ENCODE results near the gene RIOK1.

RIOK1 gene

DNA sequence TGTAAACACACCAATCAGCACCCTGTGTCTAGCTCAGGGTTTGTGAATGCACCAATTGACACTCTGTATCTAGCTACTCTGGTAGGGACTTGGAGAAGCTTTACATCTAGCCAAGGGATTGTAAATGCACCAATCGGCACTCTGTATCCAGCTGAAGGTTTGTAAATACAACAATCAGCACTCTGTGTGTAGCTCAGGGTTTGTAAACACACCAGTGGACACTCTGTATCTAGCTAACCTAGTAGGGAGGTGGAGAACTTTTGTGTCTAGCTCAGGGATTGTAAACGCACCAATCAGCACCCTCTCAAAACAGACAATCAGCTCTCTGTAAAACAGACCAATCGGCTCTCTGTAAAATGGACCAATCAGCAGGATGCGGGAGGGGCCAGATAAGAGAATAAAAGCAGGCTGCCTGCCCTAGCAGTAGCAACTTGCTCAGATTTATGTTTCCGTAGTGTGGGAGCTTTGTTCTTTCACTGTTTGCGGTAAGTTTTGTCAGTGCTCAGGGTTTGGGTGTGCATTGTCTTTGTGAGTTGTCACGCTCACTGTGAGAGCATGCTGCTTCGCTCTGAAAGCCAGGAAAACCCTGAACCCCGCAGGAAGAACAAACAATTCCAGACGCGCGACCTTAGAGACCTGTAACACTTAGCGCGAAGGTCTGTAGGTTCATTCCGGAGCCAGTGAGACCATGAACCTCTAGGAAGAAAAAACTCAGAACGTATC, 37.0 kb downstream of the RIOK1 start:
- Histone ChIP-seq H3K27me3 (ENCODE audit: insufficient read depth, low read length, poor library complexity, severe bottlenecking) (no peaks in the 10 kb centered on the region), H3K4me3 (ENCODE audit: low read length, poor library complexity, severe bottlenecking) (no peak overlapping the region), H3K4me1 (ENCODE audit: insufficient read depth, low read length, poor library complexity, severe bottlenecking) (no peaks in the 10 kb centered on the region), H3F3A (ENCODE audit: low read depth) (no peaks in the 10 kb centered on the region), H3K79me2 (ENCODE audit: insufficient read depth, low read length) (no peaks in the 10 kb centered on the region), H3K9me2 (replicated peaks; ENCODE audit: low read depth, low read length) (no peaks in the 10 kb centered on the region), H3K4me2 (ENCODE audit: low read depth, low read length, poor library complexity, severe bottlenecking) (no peak overlapping the region), H3K9me3 (ENCODE audit: insufficient read depth, low read depth, low read length) (no peaks in the 10 kb centered on the region), H2AFZ (ENCODE audit: low read length) (no peak overlapping the region), H3K36me3 (ENCODE audit: insufficient read depth, low read length) (no peaks in the 10 kb centered on the region), H3K9ac (ENCODE audit: low read depth, low read length, poor library complexity, severe bottlenecking) (no peak overlapping the region), H4K20me1 (ENCODE audit: insufficient read depth, low read length, poor library complexity, severe bottlenecking) (no peaks in the 10 kb centered on the region)
- TF ChIP-seq EZH2phosphoT487 (IDR thresholded peaks at IDR 0.05; ENCODE audit: borderline replicate concordance): no peak
- TF ChIP-seq, protein P1, sequence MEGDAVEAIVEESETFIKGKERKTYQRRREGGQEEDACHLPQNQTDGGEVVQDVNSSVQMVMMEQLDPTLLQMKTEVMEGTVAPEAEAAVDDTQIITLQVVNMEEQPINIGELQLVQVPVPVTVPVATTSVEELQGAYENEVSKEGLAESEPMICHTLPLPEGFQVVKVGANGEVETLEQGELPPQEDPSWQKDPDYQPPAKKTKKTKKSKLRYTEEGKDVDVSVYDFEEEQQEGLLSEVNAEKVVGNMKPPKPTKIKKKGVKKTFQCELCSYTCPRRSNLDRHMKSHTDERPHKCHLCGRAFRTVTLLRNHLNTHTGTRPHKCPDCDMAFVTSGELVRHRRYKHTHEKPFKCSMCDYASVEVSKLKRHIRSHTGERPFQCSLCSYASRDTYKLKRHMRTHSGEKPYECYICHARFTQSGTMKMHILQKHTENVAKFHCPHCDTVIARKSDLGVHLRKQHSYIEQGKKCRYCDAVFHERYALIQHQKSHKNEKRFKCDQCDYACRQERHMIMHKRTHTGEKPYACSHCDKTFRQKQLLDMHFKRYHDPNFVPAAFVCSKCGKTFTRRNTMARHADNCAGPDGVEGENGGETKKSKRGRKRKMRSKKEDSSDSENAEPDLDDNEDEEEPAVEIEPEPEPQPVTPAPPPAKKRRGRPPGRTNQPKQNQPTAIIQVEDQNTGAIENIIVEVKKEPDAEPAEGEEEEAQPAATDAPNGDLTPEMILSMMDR (conservative IDR thresholded peaks at IDR 0.05; ENCODE audit: low read length): no peak

DNA sequence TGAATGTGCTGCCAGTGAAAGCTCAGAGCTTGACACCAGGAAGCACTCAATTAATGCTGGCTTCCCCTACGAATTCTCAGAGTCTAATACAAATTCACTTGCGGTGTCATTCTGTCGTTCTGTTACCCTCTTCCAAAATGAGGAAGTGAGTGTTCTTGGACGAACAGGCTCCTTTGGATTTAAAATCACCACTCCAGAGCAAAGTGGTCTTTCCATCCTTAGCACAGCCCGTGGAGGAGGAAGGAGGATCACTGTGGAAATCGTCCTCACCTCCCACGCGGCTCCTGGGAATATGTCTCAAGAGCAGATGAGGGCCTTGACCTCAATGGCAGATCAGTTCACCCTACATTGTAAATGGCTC, 41.7 kb downstream of the RIOK1 start:
- Histone ChIP-seq H3K79me2 (ENCODE audit: insufficient read depth, low read length) (no peaks in the 10 kb centered on the region), H3K9me2 (replicated peaks; ENCODE audit: low read depth, low read length) (no peaks in the 10 kb centered on the region), H2AFZ (ENCODE audit: low read length) (no peak overlapping the region), H3K4me1 (ENCODE audit: insufficient read depth, low read length, poor library complexity, severe bottlenecking) (no peaks in the 10 kb centered on the region), H4K20me1 (ENCODE audit: insufficient read depth, low read length, poor library complexity, severe bottlenecking) (no peaks in the 10 kb centered on the region), H3K27me3 (ENCODE audit: insufficient read depth, low read length, poor library complexity, severe bottlenecking) (no peaks in the 10 kb centered on the region), H3K4me2 (ENCODE audit: low read depth, low read length, poor library complexity, severe bottlenecking) (no peak overlapping the region), H3K9me3 (ENCODE audit: insufficient read depth, low read depth, low read length) (no peaks in the 10 kb centered on the region), H3K9ac (ENCODE audit: low read depth, low read length, poor library complexity, severe bottlenecking) (no peak overlapping the region), H3F3A (ENCODE audit: low read depth) (no peaks in the 10 kb centered on the region), H3K36me3 (ENCODE audit: insufficient read depth, low read length) (no peaks in the 10 kb centered on the region), H3K4me3 (ENCODE audit: low read length, poor library complexity, severe bottlenecking) (no peak overlapping the region)
- no peak for TF ChIP-seq EZH2phosphoT487 (IDR thresholded peaks at IDR 0.05; ENCODE audit: borderline replicate concordance)
- TF ChIP-seq, protein P1 (conservative IDR thresholded peaks at IDR 0.05; ENCODE audit: low read length): no peak

GRCh38 chr6:7431674-7432390, 42.2 kb downstream of the RIOK1 start:
- Histone ChIP-seq H2AFZ (ENCODE audit: low read length) (no peak overlapping the region), H3K9me2 (replicated peaks; ENCODE audit: low read depth, low read length) (no peaks in the 10 kb centered on the region), H3K27me3 (ENCODE audit: insufficient read depth, low read length, poor library complexity, severe bottlenecking) (no peaks in the 10 kb centered on the region), H3K9me3 (ENCODE audit: insufficient read depth, low read depth, low read length) (no peaks in the 10 kb centered on the region), H3K36me3 (ENCODE audit: insufficient read depth, low read length) (no peaks in the 10 kb centered on the region), H3K9ac (ENCODE audit: low read depth, low read length, poor library complexity, severe bottlenecking) (no peak overlapping the region), H3K4me2 (ENCODE audit: low read depth, low read length, poor library complexity, severe bottlenecking) (no peak overlapping the region), H3F3A (ENCODE audit: low read depth) (no peaks in the 10 kb centered on the region), H3K4me3 (ENCODE audit: low read length, poor library complexity, severe bottlenecking) (no peak overlapping the region), H4K20me1 (ENCODE audit: insufficient read depth, low read length, poor library complexity, severe bottlenecking) (no peaks in the 10 kb centered on the region), H3K79me2 (ENCODE audit: insufficient read depth, low read length) (no peaks in the 10 kb centered on the region), H3K4me1 (ENCODE audit: insufficient read depth, low read length, poor library complexity, severe bottlenecking) (no peaks in the 10 kb centered on the region)
- no peak for TF ChIP-seq EZH2phosphoT487 (IDR thresholded peaks at IDR 0.05; ENCODE audit: borderline replicate concordance)
- TF ChIP-seq, protein P1 (conservative IDR thresholded peaks at IDR 0.05; ENCODE audit: low read length): no peak
